ENCODE measurements around the gene MYO5C.

MYO5C gene

DNA sequence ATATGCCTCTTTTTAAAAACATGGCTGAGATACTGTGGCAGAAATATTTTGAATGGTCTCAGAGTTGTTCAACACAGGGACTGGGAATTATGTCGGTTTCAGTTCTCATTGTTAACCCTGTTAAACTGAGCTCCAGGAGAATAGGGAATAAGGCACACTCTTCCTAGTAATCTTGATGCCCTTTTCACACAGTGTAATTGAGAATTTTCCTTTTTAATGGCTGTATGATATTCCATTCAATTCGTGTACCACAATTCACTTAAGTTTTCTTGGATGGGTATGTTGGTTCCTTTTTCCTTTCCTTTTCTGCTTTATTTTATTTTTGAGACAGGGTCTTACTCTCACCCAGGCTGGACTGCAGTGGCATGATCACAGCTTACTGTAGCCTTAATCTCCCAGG is 149.3 kb downstream of the MYO5C start:
- TF ChIP-seq, protein P1, sequence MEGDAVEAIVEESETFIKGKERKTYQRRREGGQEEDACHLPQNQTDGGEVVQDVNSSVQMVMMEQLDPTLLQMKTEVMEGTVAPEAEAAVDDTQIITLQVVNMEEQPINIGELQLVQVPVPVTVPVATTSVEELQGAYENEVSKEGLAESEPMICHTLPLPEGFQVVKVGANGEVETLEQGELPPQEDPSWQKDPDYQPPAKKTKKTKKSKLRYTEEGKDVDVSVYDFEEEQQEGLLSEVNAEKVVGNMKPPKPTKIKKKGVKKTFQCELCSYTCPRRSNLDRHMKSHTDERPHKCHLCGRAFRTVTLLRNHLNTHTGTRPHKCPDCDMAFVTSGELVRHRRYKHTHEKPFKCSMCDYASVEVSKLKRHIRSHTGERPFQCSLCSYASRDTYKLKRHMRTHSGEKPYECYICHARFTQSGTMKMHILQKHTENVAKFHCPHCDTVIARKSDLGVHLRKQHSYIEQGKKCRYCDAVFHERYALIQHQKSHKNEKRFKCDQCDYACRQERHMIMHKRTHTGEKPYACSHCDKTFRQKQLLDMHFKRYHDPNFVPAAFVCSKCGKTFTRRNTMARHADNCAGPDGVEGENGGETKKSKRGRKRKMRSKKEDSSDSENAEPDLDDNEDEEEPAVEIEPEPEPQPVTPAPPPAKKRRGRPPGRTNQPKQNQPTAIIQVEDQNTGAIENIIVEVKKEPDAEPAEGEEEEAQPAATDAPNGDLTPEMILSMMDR (IDR thresholded peaks at IDR 0.05), result no peak
- Histone ChIP-seq H3K27me3 (no peaks in the 10 kb centered on the region), H3K27ac (no peak overlapping the region), H3K4me3 (ENCODE audit: low read depth in 1 of 2, low read length in 1 of 2) (no peak overlapping the region), H3K4me1 (ENCODE audit: control insufficient read depth in 1 of 2, insufficient read depth in 1 of 2, low read depth in 1 of 2, low read length in 1 of 2) (no peaks in the 10 kb centered on the region), H3K36me3 (no peaks in the 10 kb centered on the region), H3K9me3 (no peaks in the 10 kb centered on the region)

DNA sequence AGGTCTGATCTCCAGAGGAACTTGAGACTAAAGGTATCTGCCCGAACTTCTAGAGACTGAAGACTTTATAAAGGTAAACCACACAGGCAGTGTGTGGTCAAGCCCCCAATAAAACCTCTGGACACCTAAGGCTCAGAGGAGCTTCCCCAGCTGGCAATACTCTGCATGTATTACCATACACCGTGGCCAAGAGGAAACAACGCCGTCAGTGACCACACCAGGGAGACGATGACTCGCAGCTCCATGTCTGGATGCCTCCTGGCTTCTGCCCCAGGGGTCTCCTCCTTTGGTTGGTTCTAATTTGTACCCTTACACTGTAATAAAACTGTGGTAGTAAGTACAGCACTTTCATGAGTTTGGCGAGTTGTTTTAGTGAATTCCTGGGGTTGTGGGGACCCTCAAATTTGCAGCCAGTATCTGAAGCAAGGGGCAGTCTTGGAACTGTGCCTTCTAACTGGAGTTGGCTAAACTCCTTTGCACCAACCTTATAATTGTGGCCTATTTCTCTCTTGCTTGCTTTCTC is 150.9 kb downstream of the MYO5C start:
- H3K9me3 ChIP-seq, result no peaks in the 10 kb centered on the region
- no peak overlapping the region for H3K4me3 ChIP-seq (ENCODE audit: low read depth in 1 of 2, low read length in 1 of 2)
- H3K27me3 ChIP-seq, result no peaks in the 10 kb centered on the region
- H3K27ac ChIP-seq, result no peak overlapping the region
- no peaks in the 10 kb centered on the region for H3K36me3 ChIP-seq
- TF ChIP-seq, protein P1 (IDR thresholded peaks at IDR 0.05), result no peak
- H3K4me1 ChIP-seq (ENCODE audit: control insufficient read depth in 1 of 2, insufficient read depth in 1 of 2, low read depth in 1 of 2, low read length in 1 of 2), result peaks cover 0 to 2% of the 10 kb centered on the region in 2 experiments

DNA sequence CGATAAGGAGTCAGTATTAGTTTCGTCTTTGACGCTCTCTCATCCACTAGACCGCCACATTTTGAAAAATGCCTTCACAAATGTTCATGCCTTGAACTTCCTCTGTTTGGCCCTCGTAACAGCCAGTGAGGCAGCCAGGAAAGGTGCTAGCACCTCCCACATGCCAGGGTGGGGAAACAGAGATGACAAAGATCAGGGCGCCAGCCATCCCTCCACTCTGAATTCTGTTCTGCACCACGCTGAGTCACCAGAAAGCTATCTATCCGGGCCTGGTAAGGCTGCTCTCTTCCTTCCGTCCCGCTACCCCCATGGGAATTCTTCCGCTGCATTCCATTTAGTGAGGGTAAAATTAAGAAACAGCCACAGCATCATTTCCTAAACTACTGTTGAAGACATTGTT is 151.7 kb downstream of the MYO5C start:
- Histone ChIP-seq H3K4me3 (ENCODE audit: low read depth in 1 of 2, low read length in 1 of 2) (no peak overlapping the region), H3K36me3 (no peaks in the 10 kb centered on the region), H3K27ac (no peak overlapping the region), H3K4me1 (ENCODE audit: control insufficient read depth in 1 of 2, insufficient read depth in 1 of 2, low read depth in 1 of 2, low read length in 1 of 2) (peaks cover 0 to 5% of the 10 kb centered on the region in 2 experiments), H3K27me3 (no peaks in the 10 kb centered on the region), H3K9me3 (no peaks in the 10 kb centered on the region)
- TF ChIP-seq, protein P1 (IDR thresholded peaks at IDR 0.05), result no peak
